Effector memory CD8-positive, alpha-beta T cell (primary cell): Measurements from ENCODE around the gene XAGE5.
"Not testable (repeated sequence)": the region's sequence is repeated elsewhere in the genome, so short reads cannot be mapped to it uniquely, and the experiment has no call there.

ENCODE experiments used
- ATAC-seq: fragments of 150-1000 bp; cut with Tn5 transposase; replicated peaks from 2 replicates; pipeline ENCODE4 v1.10.0; 2021; ENCODE audit warnings: mild to moderate bottlenecking, moderate library complexity
- DNase-seq, 3 experiments: peaks; one replicate each; pipeline ENCODE4 v3.0.0; 2021
- H3K27ac Mint-ChIP-seq, 2 donors: one replicate each; pipeline ENCODE4 v1.8.0; 2022; ENCODE audit warnings: mild to moderate bottlenecking in 2 of 2, mixed read lengths in 2 of 2, moderate library complexity in 2 of 2
- H3K27me3 Mint-ChIP-seq, 2 donors: one replicate each; pipeline ENCODE4 v1.8.0; 2022; ENCODE audit warnings: mixed read lengths in 2 of 2
- H3K36me3 Mint-ChIP-seq: one replicate; pipeline ENCODE4 v1.8.0; 2022; ENCODE audit warnings: mild to moderate bottlenecking, moderate library complexity, mixed read lengths; ENCODE audit not compliant: insufficient read depth
- H3K4me1 Mint-ChIP-seq, 2 donors: one replicate each; pipeline ENCODE4 v1.8.0; 2022; ENCODE audit warnings: low read depth in 2 of 2, mixed read lengths in 2 of 2
- H3K4me3 Mint-ChIP-seq, 2 donors: one replicate each; pipeline ENCODE4 v1.8.0; 2022; ENCODE audit warnings: mild to moderate bottlenecking in 2 of 2, mixed read lengths in 2 of 2, moderate library complexity in 2 of 2
- H3K9me3 Mint-ChIP-seq, 2 donors: one replicate each; pipeline ENCODE4 v1.8.0; 2022; ENCODE audit warnings: mixed read lengths in 2 of 2
- total RNA-seq, 9 experiments: gene quantifications; one replicate each; lab custom pipeline; 2026; lab: John Stamatoyannopoulos, UW

XAGE5 gene
- 0 reads per million in 9 experiments for total RNA-seq

- Mint-ChIP-seq H3K4me1 (no peaks in the 10 kb centered on the region), H3K27ac (no peak within 1 kb of the TSS), H3K4me3 (no peak within 1 kb of the TSS), H3K36me3 (no peaks in the 10 kb centered on the region), H3K9me3 (no peaks in the 10 kb centered on the region), H3K27me3 (peaks cover 9 to 17% of the 10 kb centered on the region in 2 donors)
- DNase-seq (no peak), ATAC-seq (no peak)
These were observed at the start of gene XAGE5 for GRCh38 chrX:52811065-52811625. Gene XAGE5, plus strand, starts transcription at chrX:52811287. Its CDS starts 1,280 bp downstream, at chrX:52812567.

GRCh38 chrX:52765983-52766382, 45.1 kb upstream of the XAGE5 start:
- H3K36me3 Mint-ChIP-seq, H3K9me3 Mint-ChIP-seq, DNase-seq, H3K27ac Mint-ChIP-seq, ATAC-seq, H3K4me3 Mint-ChIP-seq, H3K4me1 Mint-ChIP-seq, H3K27me3 Mint-ChIP-seq: not testable (repeated sequence)

- not testable (repeated sequence) for H3K36me3 Mint-ChIP-seq, H3K9me3 Mint-ChIP-seq, H3K27ac Mint-ChIP-seq, H3K4me1 Mint-ChIP-seq, H3K27me3 Mint-ChIP-seq, H3K4me3 Mint-ChIP-seq, ATAC-seq, DNase-seq
These were observed 37.6 kb upstream of the XAGE5 start for GRCh38 chrX:52773504-52773903.

- H3K9me3 Mint-ChIP-seq, H3K27ac Mint-ChIP-seq, DNase-seq, H3K36me3 Mint-ChIP-seq, ATAC-seq, H3K4me3 Mint-ChIP-seq, H3K4me1 Mint-ChIP-seq: not testable (repeated sequence)
- H3K27me3 Mint-ChIP-seq: peaks cover 22% of the 10 kb centered on the region in 2 donors
These were observed 13.8 kb upstream of the XAGE5 start, which contains the start of gene SPANXN5 for GRCh38 chrX:52797327-52797726. Gene SPANXN5, minus strand, starts transcription at chrX:52797427. Its CDS starts 79 bp downstream, at chrX:52797348.

GRCh38 chrX:52804876-52805275, 6.2 kb upstream of the XAGE5 start:
- H3K9me3 Mint-ChIP-seq, H3K4me3 Mint-ChIP-seq, H3K36me3 Mint-ChIP-seq, H3K4me1 Mint-ChIP-seq, DNase-seq, H3K27ac Mint-ChIP-seq, ATAC-seq: not testable (repeated sequence)
- H3K27me3 Mint-ChIP-seq: peaks cover 9 to 29% of the 10 kb centered on the region in 2 donors

- no peak for ATAC-seq
- Mint-ChIP-seq H3K4me1 (no peaks in the 10 kb centered on the region), H3K27me3 (peaks cover 0 to 8% of the 10 kb centered on the region in 2 donors), H3K27ac (no peak overlapping the region), H3K9me3 (no peaks in the 10 kb centered on the region), H3K4me3 (no peak overlapping the region), H3K36me3 (no peaks in the 10 kb centered on the region)
- DNase-seq: no peak
These were observed 8.7 kb downstream of the XAGE5 start for GRCh38 chrX:52819788-52820187.

GRCh38 chrX:52821079-52821760, 10.1 kb downstream of the XAGE5 start:
- no peaks in the 10 kb centered on the region for H3K4me1 Mint-ChIP-seq
- H3K27me3 Mint-ChIP-seq: peaks cover 0 to 8% of the 10 kb centered on the region in 2 donors
- H3K9me3 Mint-ChIP-seq: no peaks in the 10 kb centered on the region
- H3K4me3 Mint-ChIP-seq: no peak overlapping the region
- ATAC-seq: no peak
- H3K27ac Mint-ChIP-seq: no peak overlapping the region
- no peaks in the 10 kb centered on the region for H3K36me3 Mint-ChIP-seq
- DNase-seq: no peak

- H3K4me1 Mint-ChIP-seq: no peaks in the 10 kb centered on the region
- H3K36me3 Mint-ChIP-seq: no peaks in the 10 kb centered on the region
- H3K9me3 Mint-ChIP-seq: no peaks in the 10 kb centered on the region
- H3K27ac Mint-ChIP-seq: no peak overlapping the region
- H3K27me3 Mint-ChIP-seq: peaks cover 0 to 2% of the 10 kb centered on the region in 2 donors
- ATAC-seq (no peak), DNase-seq (no peak)
- no peak overlapping the region for H3K4me3 Mint-ChIP-seq
These were observed 13.5 kb downstream of the XAGE5 start for GRCh38 chrX:52824608-52825007.

GRCh38 chrX:52830551-52830950, 19.5 kb downstream of the XAGE5 start:
- Mint-ChIP-seq H3K4me3 (no peak overlapping the region), H3K9me3 (no peaks in the 10 kb centered on the region), H3K27me3 (peaks cover 4 to 12% of the 10 kb centered on the region in 2 donors), H3K4me1 (no peaks in the 10 kb centered on the region), H3K27ac (no peak overlapping the region), H3K36me3 (no peaks in the 10 kb centered on the region)
- DNase-seq (no peak), ATAC-seq (no peak)

GRCh38 chrX:52839137-52839536, 28.1 kb downstream of the XAGE5 start:
- Mint-ChIP-seq H3K27ac (no peak overlapping the region), H3K36me3 (no peaks in the 10 kb centered on the region), H3K9me3 (no peaks in the 10 kb centered on the region), H3K4me1 (no peaks in the 10 kb centered on the region), H3K27me3 (no peaks in the 10 kb centered on the region), H3K4me3 (no peak overlapping the region)
- no peak for DNase-seq
- no peak for ATAC-seq

- H3K36me3 Mint-ChIP-seq, H3K4me3 Mint-ChIP-seq, H3K9me3 Mint-ChIP-seq, ATAC-seq, H3K27ac Mint-ChIP-seq, DNase-seq, H3K4me1 Mint-ChIP-seq: not testable (repeated sequence)
- H3K27me3 Mint-ChIP-seq: peaks cover 13 to 17% of the 10 kb centered on the region in 2 donors
These were observed 32.5 kb downstream of the XAGE5 start for GRCh38 chrX:52843619-52844018.

- ATAC-seq: no peak
- Mint-ChIP-seq H3K9me3 (no peaks in the 10 kb centered on the region), H3K27ac (no peak overlapping the region), H3K4me1 (no peaks in the 10 kb centered on the region), H3K27me3 (peaks cover 28 to 37% of the 10 kb centered on the region in 2 donors), H3K4me3 (no peak overlapping the region), H3K36me3 (no peaks in the 10 kb centered on the region)
- DNase-seq: no peak
These were observed 41.2 kb downstream of the XAGE5 start for GRCh38 chrX:52852110-52852860.

- not testable (repeated sequence) for H3K9me3 Mint-ChIP-seq, H3K4me3 Mint-ChIP-seq, H3K4me1 Mint-ChIP-seq, H3K36me3 Mint-ChIP-seq, H3K27ac Mint-ChIP-seq, DNase-seq, ATAC-seq
- H3K27me3 Mint-ChIP-seq: peaks cover 19 to 22% of the 10 kb centered on the region in 2 donors
These were observed 46.0 kb downstream of the XAGE5 start for GRCh38 chrX:52856991-52857525.
